SK-N-SH treated with all-trans-retinoic acid at 6 μM for 48 hours (cell line): ENCODE data around the gene CHSY1.

Experiments
- ARNTL ChIP-seq: fragments of 450-650 bp; formaldehyde crosslinking; IDR thresholded peaks from 2 replicates; pipeline ENCODE4 v1.5.0; 2020; ENCODE audit warnings: low read depth, mild to moderate bottlenecking, moderate library complexity, borderline replicate concordance
- CREB5 ChIP-seq: fragments of 250-450 bp; sonication (Bioruptor Pico); IDR thresholded peaks from 2 replicates; pipeline ENCODE4 v1.5.1; 2020; ENCODE audit warnings: low read depth, mild to moderate bottlenecking, moderate library complexity
- ESRRG ChIP-seq: fragments of 250-450 bp; sonication (Bioruptor Pico); IDR thresholded peaks from 2 replicates; pipeline ENCODE4 v1.6.1; 2021; ENCODE audit warnings: mild to moderate bottlenecking
- GLIS3 ChIP-seq: fragments of 250-450 bp; sonication (Bioruptor Pico); IDR thresholded peaks from 2 replicates; pipeline ENCODE4 v1.5.0; 2020; ENCODE audit warnings: mild to moderate bottlenecking, moderate library complexity
- ISL1 ChIP-seq: fragments of 250-450 bp; sonication (Bioruptor Pico); IDR thresholded peaks from 2 replicates; pipeline ENCODE4 v2.1.2; 2022; ENCODE audit warnings: mild to moderate bottlenecking, moderate library complexity
- OSR1 ChIP-seq: fragments of 250-450 bp; sonication (Bioruptor Pico); IDR thresholded peaks from 2 replicates; pipeline ENCODE4 v1.8.0; 2022; ENCODE audit warnings: moderate library complexity, mild to moderate bottlenecking, inconsistent platforms
- PATZ1 ChIP-seq: fragments of 250-450 bp; sonication (Bioruptor Pico); IDR thresholded peaks from 2 replicates; pipeline ENCODE4 v1.8.0; 2020; ENCODE audit warnings: mild to moderate bottlenecking, moderate library complexity, borderline replicate concordance
- RARB ChIP-seq: fragments of 250-450 bp; sonication (Bioruptor Pico); IDR thresholded peaks from 2 replicates; pipeline ENCODE4 v1.8.0; 2021; ENCODE audit warnings: mild to moderate bottlenecking, moderate library complexity
- TSHZ2 ChIP-seq: fragments of 250-450 bp; sonication (Bioruptor Pico); IDR thresholded peaks from 2 replicates; pipeline ENCODE4 v1.5.0; 2020; ENCODE audit warnings: mild to moderate bottlenecking, moderate library complexity
- ZC3H10 ChIP-seq: fragments of 250-450 bp; sonication (Bioruptor Pico); IDR thresholded peaks from 2 replicates; pipeline ENCODE4 v1.5.1; 2021; ENCODE audit warnings: mild to moderate bottlenecking, moderate library complexity
- ZFP3 ChIP-seq: fragments of 250-450 bp; sonication (Bioruptor Pico); IDR thresholded peaks from 2 replicates; pipeline ENCODE4 v1.5.0; 2020; ENCODE audit warnings: mild to moderate bottlenecking, moderate library complexity
- ZFP30 ChIP-seq: fragments of 450-650 bp; formaldehyde crosslinking; IDR thresholded peaks from 2 replicates; pipeline ENCODE4 v1.5.0; 2022; ENCODE audit warnings: mild to moderate bottlenecking, moderate library complexity

GRCh38 chr15:101221902-101222301, 29.9 kb downstream of the CHSY1 start:
- TF ChIP-seq ZFP3 (CRISPR knock-in tag) (no peak), PATZ1 (CRISPR knock-in tag) (no peak), ZFP30 (no peak), CREB5 (CRISPR knock-in tag) (no peak), ARNTL (CRISPR knock-in tag) (no peak), ISL1 (CRISPR knock-in tag) (peak; percentile 34), RARB (no peak), GLIS3 (no peak), ESRRG (CRISPR knock-in tag) (no peak), OSR1 (CRISPR knock-in tag) (no peak), TSHZ2 (CRISPR knock-in tag) (no peak), ZC3H10 (CRISPR knock-in tag) (no peak)
